Peyer's patch (tissue), 4 donors: ENCODE results near the gene ZFYVE26. TPM values are rescaled to one million over a fixed set of nuclear protein-coding genes. Genes with fewer than 3 reads are reported as not detected.

Source experiments
- DNase-seq, 3 donors: peaks; one replicate each; pipeline ENCODE4 v3.0.0-alpha.2; 2017 to 2019
- H3K27ac ChIP-seq, 4 donors: fragments of 200-600 bp; sonication (generic); one replicate each; pipeline ENCODE4 v1.5.1; 2016 to 2019
- H3K27me3 ChIP-seq, 2 donors: fragments of 200-600 bp; sonication (generic); one replicate each; pipeline ENCODE4 v1.5.1; 2019
- H3K36me3 ChIP-seq, 3 donors: fragments of 200-600 bp; sonication (generic); one replicate each; pipeline ENCODE4 v1.5.1; 2016 to 2019
- H3K4me1 ChIP-seq, 4 donors: fragments of 200-600 bp; sonication (generic); one replicate each; pipeline ENCODE4 v1.5.1; 2016 to 2019
- H3K4me3 ChIP-seq, 4 donors: fragments of 200-600 bp; sonication (generic); 1 replicate in 3 of 4; 2 replicates in 1 of 4; pipeline ENCODE4 v1.5.1; 2016 to 2019; ENCODE audit warnings: mild to moderate bottlenecking in 1 of 4
- H3K9me3 ChIP-seq, 4 donors: fragments of 200-600 bp; sonication (generic); one replicate each; pipeline ENCODE4 v1.5.1; 2016 to 2019; ENCODE audit warnings: mild to moderate bottlenecking in 1 of 4
- POLR2A ChIP-seq, 2 donors: fragments of 450-650 bp; IDR thresholded peaks; one replicate each; pipeline ENCODE4 v1.5.1; 2017; ENCODE audit warnings: antibody characterized with exemption in 2 of 2, mild to moderate bottlenecking in 2 of 2, moderate library complexity in 2 of 2
- total RNA-seq, 4 donors: library from RNA; depleted of rRNA; stranded (reverse); fragments of >200 nt; gene quantifications; one replicate each; pipeline ENCODE4 v1.1.0, GENCODE V29; 2016
- TF ChIP-seq, protein P1 (sequence below), 6 experiments: fragments of 450-650 bp in 4 of 6; fragments of 200-600 bp in 2 of 6; sonication (generic) in 1 of 6; IDR thresholded peaks; one replicate each; pipeline ENCODE4 v1.5.1; 2017 to 2019; ENCODE audit warnings: antibody characterized with exemption in 6 of 6, mild to moderate bottlenecking in 3 of 6, moderate library complexity in 1 of 6

Gene ZFYVE26
- total RNA-seq, 4 donors from 2014 or later, result 27.5 to 48.7 (median 42.6) TPM

DNA sequence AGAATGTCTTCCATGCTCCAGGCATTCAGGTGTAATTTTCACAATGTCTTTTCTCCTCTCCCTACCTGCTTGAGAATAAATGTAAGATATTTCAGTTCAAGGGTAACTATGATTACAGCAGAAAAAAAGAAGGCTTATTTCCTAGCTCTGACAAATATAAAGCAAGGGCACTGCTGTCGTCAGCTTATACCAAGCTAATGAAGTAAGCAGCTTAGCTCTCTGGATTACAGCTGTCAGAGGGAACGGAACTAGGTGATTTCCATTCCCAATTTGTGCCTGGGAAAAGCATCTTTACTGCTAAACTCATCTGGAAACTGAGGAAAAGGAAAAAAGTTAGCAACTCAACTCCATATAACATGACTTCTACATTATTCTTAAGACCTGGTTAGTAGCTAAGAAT lies 56.5 kb downstream of the ZFYVE26 start:
- Histone ChIP-seq H3K27ac (no peak overlapping the region), H3K9me3 (no peaks in the 10 kb centered on the region), H3K4me3 (no peak overlapping the region), H3K4me1 (no peaks in the 10 kb centered on the region), H3K27me3 (no peaks in the 10 kb centered on the region), H3K36me3 (peaks cover 0 to 58% (median 0%) of the 10 kb centered on the region in 3 donors)
- DNase-seq, result no peak
- TF ChIP-seq, protein P1, sequence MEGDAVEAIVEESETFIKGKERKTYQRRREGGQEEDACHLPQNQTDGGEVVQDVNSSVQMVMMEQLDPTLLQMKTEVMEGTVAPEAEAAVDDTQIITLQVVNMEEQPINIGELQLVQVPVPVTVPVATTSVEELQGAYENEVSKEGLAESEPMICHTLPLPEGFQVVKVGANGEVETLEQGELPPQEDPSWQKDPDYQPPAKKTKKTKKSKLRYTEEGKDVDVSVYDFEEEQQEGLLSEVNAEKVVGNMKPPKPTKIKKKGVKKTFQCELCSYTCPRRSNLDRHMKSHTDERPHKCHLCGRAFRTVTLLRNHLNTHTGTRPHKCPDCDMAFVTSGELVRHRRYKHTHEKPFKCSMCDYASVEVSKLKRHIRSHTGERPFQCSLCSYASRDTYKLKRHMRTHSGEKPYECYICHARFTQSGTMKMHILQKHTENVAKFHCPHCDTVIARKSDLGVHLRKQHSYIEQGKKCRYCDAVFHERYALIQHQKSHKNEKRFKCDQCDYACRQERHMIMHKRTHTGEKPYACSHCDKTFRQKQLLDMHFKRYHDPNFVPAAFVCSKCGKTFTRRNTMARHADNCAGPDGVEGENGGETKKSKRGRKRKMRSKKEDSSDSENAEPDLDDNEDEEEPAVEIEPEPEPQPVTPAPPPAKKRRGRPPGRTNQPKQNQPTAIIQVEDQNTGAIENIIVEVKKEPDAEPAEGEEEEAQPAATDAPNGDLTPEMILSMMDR (IDR thresholded peaks at IDR 0.05), result no peak
- no peak for TF ChIP-seq POLR2A (IDR thresholded peaks at IDR 0.05)

DNA sequence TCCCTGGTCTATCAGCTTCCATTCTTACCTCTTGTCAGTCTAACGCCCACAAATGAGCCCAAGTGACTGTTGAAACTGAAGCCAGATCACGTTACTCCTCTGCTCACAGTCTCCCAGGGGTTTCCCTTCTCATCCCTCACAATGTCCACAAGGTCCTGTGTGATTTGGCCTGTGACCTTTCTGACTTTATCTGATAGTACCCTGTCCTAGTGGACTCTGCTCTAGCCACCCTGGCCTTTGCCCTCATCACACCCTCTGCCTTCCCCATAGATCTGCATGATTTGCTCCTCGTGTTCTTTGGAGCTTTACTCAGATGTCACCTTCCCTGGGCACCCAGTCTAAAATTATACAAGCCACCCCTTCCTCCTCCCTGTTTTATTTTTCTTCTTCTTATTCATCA lies 59.2 kb downstream of the ZFYVE26 start:
- no peak overlapping the region for H3K27ac ChIP-seq

GRCh38 chr14:67756496-67756895 lies 59.9 kb downstream of the ZFYVE26 start:
- no peaks in the 10 kb centered on the region for H3K27me3 ChIP-seq
- H3K9me3 ChIP-seq, result no peaks in the 10 kb centered on the region
- H3K4me1 ChIP-seq, result no peaks in the 10 kb centered on the region
- TF ChIP-seq, protein P1 (IDR thresholded peaks at IDR 0.05), result no peak
- TF ChIP-seq POLR2A (IDR thresholded peaks at IDR 0.05), result no peak
- no peak overlapping the region for H3K27ac ChIP-seq
- DNase-seq, result no peak
- no peak overlapping the region for H3K4me3 ChIP-seq
- H3K36me3 ChIP-seq, result peaks cover 0 to 58% (median 5%) of the 10 kb centered on the region in 3 donors

More for the DNA sequence above, 59.2 kb downstream of the ZFYVE26 start:
- no peaks in the 10 kb centered on the region for H3K27me3 ChIP-seq
- H3K4me1 ChIP-seq, result no peaks in the 10 kb centered on the region
- no peak overlapping the region for H3K4me3 ChIP-seq
- no peak for DNase-seq
- TF ChIP-seq, protein P1 (IDR thresholded peaks at IDR 0.05), result no peak
- no peak for TF ChIP-seq POLR2A (IDR thresholded peaks at IDR 0.05)
- H3K36me3 ChIP-seq, result peaks cover 0 to 58% (median 5%) of the 10 kb centered on the region in 3 donors
- no peaks in the 10 kb centered on the region for H3K9me3 ChIP-seq

- Histone ChIP-seq H3K4me1 (no peaks in the 10 kb centered on the region), H3K4me3 (no peak overlapping the region), H3K36me3 (peaks cover 0 to 74% (median 5%) of the 10 kb centered on the region in 3 donors), H3K9me3 (no peaks in the 10 kb centered on the region), H3K27ac (no peak overlapping the region), H3K27me3 (no peaks in the 10 kb centered on the region)
- TF ChIP-seq, protein P1 (IDR thresholded peaks at IDR 0.05), result no peak
- no peak for DNase-seq
Observed at GRCh38 chr14:67749341-67750084, 66.9 kb downstream of the ZFYVE26 start.

- Histone ChIP-seq H3K36me3 (peaks cover 0 to 62% (median 4%) of the 10 kb centered on the region in 3 donors), H3K27me3 (no peaks in the 10 kb centered on the region), H3K27ac (no peak overlapping the region), H3K4me3 (no peak overlapping the region), H3K4me1 (no peaks in the 10 kb centered on the region), H3K9me3 (no peaks in the 10 kb centered on the region)
- TF ChIP-seq POLR2A (IDR thresholded peaks at IDR 0.05), result no peak
- TF ChIP-seq, protein P1 (IDR thresholded peaks at IDR 0.05), result no peak
- DNase-seq, result no peak
Observed at GRCh38 chr14:67748312-67748711, 68.1 kb downstream of the ZFYVE26 start.
